ENCODE measurements around the gene PXDN.

GRCh38 chr2:1588051-1588977 is 156.0 kb downstream of the PXDN start:
- TF ChIP-seq, protein P1, sequence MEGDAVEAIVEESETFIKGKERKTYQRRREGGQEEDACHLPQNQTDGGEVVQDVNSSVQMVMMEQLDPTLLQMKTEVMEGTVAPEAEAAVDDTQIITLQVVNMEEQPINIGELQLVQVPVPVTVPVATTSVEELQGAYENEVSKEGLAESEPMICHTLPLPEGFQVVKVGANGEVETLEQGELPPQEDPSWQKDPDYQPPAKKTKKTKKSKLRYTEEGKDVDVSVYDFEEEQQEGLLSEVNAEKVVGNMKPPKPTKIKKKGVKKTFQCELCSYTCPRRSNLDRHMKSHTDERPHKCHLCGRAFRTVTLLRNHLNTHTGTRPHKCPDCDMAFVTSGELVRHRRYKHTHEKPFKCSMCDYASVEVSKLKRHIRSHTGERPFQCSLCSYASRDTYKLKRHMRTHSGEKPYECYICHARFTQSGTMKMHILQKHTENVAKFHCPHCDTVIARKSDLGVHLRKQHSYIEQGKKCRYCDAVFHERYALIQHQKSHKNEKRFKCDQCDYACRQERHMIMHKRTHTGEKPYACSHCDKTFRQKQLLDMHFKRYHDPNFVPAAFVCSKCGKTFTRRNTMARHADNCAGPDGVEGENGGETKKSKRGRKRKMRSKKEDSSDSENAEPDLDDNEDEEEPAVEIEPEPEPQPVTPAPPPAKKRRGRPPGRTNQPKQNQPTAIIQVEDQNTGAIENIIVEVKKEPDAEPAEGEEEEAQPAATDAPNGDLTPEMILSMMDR (IDR thresholded peaks at IDR 0.05 in 2 of 3, conservative IDR thresholded peaks at IDR 0.05 in 1 of 3; ENCODE audit: insufficient read depth in 2 of 3, low read depth in 1 of 3, low read length in 3 of 3): no peak
- TF ChIP-seq ETS1 (conservative IDR thresholded peaks at IDR 0.05; ENCODE audit: control insufficient read depth, low read depth, low read length): no peak
- TF ChIP-seq E2F4 (CRISPR knock-in tag; IDR thresholded peaks at IDR 0.05; ENCODE audit: low read depth): no peak
- no peak for TF ChIP-seq HDAC6 (IDR thresholded peaks at IDR 0.05; ENCODE audit: low read depth, low read length)
- no peak for TF ChIP-seq MED1 (CRISPR knock-in tag; IDR thresholded peaks at IDR 0.05; ENCODE audit: borderline replicate concordance)
- no peak for TF ChIP-seq ESRRA (IDR thresholded peaks at IDR 0.05; ENCODE audit: borderline replicate concordance, low read depth)
- no peak for TF ChIP-seq POLR2A (conservative IDR thresholded peaks at IDR 0.05)
- no peak for TF ChIP-seq HMGN3 (IDR thresholded peaks at IDR 0.05; ENCODE audit: borderline replicate concordance, extremely low read depth, insufficient read length, low read depth, low read length)
- no peak for TF ChIP-seq SREBF2 (CRISPR knock-in tag; IDR thresholded peaks at IDR 0.05)
- TF ChIP-seq PHTF2 (CRISPR knock-in tag; IDR thresholded peaks at IDR 0.05): no peak

Data from K562 (cell line).